GM21825 (cell line): ENCODE results near the gene YJU2.
"Not testable (repeated sequence)": the region's sequence is repeated elsewhere in the genome, so short reads cannot be mapped to it uniquely, and the experiment has no call there.

Experiments
- ATAC-seq: cut with Tn5 transposase; IDR thresholded peaks from one replicate; pipeline ENCODE4 v1.9.1; 2021; ENCODE audit warnings: mild to moderate bottlenecking, moderate library complexity; ENCODE audit not compliant: unreplicated experiment

YJU2 gene

DNA sequence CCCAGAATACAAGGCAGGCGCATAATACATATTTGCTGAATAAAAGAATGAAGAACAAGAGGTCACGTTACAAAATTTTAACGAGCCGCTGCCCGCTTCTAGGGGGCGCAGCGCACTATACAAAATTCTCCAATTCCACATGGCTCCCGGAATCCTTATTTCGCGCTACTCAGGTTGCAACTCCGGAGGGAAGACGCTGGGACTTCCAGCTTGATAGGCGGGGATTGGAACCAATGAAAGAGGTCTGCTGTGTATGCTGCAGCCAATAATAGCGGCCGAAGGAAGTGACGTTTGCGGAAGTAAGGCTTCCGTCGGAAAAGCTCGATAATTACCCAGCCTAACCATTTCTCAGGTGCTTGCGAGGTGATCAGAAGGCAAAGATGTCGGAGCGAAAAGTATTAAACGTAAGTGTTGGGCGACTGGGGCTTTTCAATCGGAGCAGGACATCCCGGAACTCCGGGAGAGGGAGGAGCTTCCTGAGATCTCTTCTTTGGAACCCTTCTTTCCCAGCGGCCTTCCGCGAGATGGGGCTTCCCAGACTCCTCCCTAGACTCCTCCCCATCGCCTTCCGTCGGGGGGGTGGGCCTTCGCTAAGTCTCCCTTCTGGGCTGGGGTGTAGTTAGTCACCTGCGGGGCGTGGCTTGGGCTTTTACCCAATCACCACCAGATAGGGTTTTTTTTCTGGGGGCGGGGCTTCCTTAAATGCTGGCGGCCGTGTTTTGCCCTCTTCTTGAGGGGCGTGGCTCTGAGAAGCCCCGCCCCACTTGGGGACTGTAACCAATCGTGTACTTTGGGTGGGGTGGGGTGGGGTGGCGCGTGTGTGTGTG, at the start of gene YJU2:
YJU2 (plus strand) TSS at position 314 of the 827 bp plus-strand sequence; CDS start at position 381, 67 bp downstream.
- peak; percentile 80 for ATAC-seq

- ATAC-seq: no peak
These were observed 49.7 kb upstream of the YJU2 start for GRCh38 chr19:4197228-4197624.

- no peak for ATAC-seq
These were observed 49.0 kb upstream of the YJU2 start for GRCh38 chr19:4197625-4198466.

GRCh38 chr19:4198467-4199126, 48.3 kb upstream of the YJU2 start:
- no peak for ATAC-seq

DNA sequence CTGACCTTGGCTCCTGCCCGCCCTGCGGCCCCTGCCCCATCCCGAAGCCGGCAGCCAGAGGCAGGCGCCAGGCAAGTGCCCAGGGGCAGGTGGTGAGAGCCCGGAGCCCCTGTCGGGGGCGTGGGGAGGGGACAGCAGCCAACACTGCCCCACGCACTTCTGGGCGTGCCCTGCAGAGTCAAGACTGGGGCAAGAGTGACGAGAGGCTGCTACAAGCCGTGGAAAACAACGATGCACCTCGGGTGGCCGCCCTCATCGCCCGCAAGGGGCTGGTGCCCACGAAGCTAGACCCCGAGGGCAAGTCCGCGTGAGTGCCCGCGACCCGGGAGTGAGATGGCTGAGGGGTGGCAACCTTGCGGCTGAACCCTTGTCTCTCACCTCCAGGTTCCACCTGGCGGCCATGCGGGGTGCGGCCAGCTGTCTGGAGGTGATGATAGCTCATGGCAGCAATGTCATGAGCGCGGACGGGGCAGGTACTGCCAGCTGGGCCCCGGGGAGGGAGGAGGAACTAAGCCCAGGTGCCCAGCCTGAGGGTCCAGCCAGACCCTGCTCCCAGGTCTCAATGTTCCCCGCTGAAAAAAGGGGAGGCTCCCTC, 47.1 kb upstream of the YJU2 start:
- ATAC-seq: no peak

- no peak for ATAC-seq
These were observed 45.8 kb upstream of the YJU2 start for GRCh38 chr19:4200940-4201542.

GRCh38 chr19:4201798-4202197, 45.1 kb upstream of the YJU2 start:
- ATAC-seq: no peak

DNA sequence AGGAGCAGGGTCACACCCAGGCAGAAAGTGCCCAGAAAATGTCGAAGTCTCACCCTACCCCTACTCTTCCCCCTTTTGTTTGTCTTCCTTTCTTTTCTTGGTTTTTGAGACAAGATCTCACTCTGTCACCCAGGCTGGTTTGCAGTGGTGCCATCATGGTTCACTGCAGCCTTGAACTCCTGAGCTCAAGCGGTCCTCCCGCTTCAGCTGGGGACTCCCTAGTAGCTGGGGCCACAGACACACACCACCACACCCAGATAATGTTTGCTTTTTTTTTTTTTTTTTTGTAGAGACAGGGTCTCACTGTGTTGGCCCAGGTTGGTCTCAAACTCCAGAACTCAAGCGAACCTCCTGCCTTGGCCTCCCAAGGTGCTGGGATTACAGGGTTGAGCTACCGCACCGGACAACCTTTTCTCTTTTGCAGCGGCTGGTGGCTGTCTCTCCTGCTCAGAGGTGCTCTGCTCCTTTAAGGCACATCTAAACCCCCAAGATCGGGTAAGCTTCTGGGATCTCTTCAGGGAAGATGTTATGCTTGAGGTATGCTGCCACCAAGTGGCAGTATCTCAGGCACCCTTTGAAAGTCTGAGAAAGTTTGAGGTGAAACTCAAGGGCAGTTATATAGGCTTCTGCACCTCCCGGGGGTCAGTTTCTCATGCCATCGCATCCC, 39.9 kb upstream of the YJU2 start:
- ATAC-seq: no peak

DNA sequence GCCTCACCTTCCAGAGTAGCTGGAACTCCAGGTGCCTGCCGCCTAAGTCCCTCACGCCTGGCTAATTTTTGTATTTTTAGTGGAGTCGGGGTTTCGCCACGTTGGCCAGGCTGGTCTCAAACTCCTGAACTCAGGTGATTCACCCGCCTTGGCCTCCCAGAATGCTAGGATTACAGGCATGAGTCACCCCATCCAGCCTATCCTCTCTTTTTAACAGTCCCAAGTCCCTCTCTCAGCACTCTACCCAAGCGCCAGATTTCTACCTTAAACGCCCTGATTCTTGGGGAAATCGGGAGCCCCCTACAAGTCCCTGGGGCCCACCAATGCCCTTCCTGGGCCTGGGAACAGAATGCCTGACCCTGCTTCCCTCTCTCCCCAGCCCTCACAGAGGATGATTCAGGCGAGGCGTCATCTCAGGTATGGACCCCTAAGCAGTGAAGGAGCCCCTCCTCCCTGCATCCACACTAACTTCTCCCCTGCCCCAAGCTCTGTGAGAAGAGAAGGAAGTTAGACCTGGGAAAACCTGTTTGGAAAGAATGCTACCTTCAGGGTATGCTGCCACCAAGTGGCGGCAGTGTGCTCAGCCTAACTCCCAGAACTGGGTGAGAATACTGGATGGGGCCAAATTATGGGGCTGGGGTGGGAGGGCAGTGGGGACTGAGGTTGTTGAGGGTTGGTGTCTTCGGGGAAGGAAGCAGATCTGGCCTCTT, 38.3 kb upstream of the YJU2 start:
- ATAC-seq: no peak

DNA sequence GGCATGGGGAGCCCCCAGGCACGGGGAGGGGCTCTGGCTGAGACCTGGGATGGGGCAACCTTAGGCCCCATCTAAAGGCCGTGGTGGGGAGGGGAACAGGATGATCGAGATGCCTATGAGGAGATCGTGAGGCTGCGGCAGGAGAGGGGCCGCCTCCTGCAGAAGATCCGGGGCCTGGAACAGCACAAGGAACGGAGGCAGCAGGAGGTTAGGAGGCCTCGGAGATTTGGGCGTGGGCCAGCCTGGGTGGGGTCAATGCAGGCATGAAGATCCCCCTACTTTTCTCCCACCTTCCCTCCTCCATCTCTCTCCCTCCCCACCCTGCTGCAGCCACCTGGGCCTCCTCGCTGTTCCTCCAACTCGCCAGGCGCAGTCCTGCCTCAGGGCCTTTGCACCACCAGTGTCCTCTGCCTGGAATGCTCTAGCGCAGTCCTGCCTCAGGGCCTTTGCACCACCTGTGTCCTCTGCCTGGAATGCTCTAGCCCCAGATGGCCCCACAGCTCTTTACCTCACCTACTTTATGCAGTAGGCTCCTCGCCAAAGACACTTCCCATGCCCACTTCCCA, 36.6 kb upstream of the YJU2 start:
- no peak for ATAC-seq

DNA sequence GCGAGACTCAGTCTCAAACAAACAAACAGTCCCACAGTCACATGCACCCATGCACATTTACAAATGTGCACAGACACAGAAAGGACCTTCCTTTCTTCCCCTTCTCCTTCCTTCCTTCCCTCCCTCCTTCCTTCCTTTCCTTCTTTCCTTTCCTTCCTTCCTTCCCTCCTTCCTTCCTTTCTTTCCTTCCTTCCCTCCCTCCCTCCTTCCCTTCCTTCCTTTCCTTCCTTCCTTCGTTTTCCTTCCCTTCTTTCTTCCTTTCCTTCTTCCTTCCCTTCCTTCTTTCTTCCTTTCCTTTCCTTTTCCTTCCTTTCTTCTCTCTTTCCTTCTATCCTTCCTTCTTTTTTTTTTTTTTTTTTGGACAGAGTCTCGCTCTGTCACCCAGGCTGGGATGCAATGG, 33.8 kb upstream of the YJU2 start:
- ATAC-seq: no peak

DNA sequence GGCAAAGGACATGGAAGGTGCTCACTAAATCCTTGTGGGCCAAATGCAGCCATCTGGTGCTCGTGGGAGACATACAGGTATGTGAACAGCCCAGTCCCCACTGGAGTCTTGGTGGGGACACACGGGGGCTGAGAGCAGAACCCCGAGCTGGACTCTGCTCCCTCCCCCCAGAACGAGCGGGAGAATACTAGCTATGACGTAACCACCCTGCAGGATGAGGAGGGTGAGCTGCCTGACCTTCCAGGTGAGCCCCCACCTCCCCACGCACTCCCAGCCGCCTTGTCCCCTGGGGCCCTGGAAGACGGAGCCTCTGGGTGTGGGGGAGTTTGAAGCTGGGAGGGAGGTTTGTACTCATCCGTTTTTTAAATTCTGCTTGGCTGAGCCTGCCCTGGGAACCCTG, 31.1 kb upstream of the YJU2 start:
- no peak for ATAC-seq

DNA sequence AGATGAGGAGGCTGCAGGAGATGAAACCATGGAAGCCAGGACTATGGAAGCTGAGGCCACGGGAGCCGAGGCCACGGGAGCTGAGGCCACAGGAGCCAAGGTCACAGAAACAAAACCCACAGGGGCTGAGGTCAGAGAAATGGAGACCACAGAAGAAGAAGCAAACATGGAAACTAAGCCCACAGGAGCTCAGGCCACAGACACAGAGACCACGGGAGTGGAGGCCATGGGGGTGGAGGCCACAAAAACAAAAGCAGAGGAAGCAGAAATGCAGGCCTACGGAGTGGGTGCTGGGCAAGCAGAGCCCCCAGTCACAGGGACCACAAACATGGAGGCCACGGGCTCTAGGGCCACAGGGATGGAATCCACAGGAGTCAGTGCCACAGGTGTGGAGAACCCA, 30.0 kb upstream of the YJU2 start:
- no peak for ATAC-seq

DNA sequence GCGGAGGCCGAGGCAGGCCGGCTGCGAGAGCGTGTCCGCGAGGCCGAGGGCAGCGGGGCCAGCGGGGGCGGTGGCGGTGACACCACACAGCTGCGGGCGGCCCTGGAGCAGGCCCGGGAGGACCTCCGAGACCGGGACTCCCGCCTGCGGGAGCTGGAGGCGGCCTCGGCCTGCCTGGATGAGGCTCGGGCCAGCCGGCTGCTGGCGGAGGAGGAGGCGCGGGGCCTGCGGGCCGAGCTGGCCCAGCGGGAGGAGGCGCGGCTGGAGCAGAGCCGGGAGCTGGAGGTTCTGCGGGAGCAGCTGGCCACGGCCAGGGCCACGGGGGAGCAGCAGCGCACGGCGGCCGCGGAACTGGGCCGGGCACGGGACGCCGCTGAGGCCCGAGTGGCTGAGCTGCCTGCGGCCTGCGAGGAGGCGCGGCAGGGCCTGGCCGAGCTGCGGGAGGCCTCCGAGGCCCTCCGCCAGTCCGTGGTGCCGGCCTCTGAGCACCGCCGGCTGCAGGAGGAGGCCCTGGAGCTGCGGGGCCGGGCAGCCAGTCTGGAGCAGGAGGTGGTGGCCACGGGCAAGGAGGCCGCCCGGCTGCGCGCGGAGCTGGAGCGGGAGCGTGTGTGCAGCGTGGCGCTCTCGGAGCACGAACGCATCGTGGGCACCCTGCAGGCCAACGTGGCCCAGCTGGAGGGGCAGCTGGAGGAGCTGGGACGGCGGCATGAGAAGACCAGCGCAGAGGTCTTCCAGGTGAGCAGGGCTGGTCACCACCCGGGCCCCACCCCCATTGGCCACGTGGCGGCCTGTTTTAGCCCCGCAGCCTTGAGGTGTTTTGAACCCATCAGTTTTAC, 29.2 kb upstream of the YJU2 start:
- no peak for ATAC-seq

DNA sequence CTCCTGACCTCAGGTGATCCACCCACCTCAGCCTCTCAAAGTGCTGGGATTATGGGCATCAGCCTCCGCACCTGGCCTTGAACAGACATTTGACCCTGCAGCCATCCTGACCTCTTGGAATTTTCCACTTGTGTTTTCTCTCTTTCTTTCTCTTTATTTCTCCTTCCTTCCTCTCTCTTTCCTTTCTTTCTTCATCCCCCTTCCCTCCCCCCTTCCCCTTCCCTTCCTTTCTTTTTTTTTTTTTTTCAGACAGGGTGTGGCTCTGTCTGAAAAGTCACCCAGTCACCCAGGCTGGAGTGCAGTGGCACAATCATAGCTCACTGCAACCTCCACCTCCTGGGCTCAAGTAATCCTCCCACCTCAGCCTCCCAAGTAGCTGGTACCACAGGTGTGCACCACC, 28.4 kb upstream of the YJU2 start:
- ATAC-seq: not testable (repeated sequence)

GRCh38 chr19:4220188-4220587, 26.7 kb upstream of the YJU2 start:
- ATAC-seq: no peak

GRCh38 chr19:4224470-4224869, 22.4 kb upstream of the YJU2 start:
- ATAC-seq: no peak

GRCh38 chr19:4225885-4226284, 21.0 kb upstream of the YJU2 start:
- ATAC-seq: no peak
